Stomach (tissue), 4 donors: Measurements from ENCODE around the gene MOB1A.
A peak's percentile ranks its signal among the peaks of the same experiment; 100 is the strongest.

Experiments used
- CTCF ChIP-seq, 7 experiments: fragments of 450-650 bp in 4 of 7; fragments of 200-600 bp in 3 of 7; sonication (generic) in 3 of 7; IDR thresholded peaks; one replicate each; pipeline ENCODE4 v1.5.1; 2016 to 2019; ENCODE audit warnings: antibody characterized with exemption in 7 of 7, control low read depth in 2 of 7, mild to moderate bottlenecking in 1 of 7
- POLR2AphosphoS5 ChIP-seq, 3 donors: sonication (generic); formaldehyde crosslinking; IDR thresholded peaks; one replicate each; pipeline ENCODE4 v1.6.1; 2016; ENCODE audit warnings: antibody characterized with exemption in 3 of 3

GRCh38 chr2:74147727-74148456 is 30.8 kb downstream of the MOB1A start, which contains the start of gene BOLA3:
- TF ChIP-seq CTCF (IDR thresholded peaks at IDR 0.05) (peak in 4 of 7 experiments; percentile 18 to 82 (median 74)), POLR2AphosphoS5 (IDR thresholded peaks at IDR 0.05) (peak in 2 of 3 donors; percentile 47 to 70)
